ENCODE measurements around the gene FAM240B.

FAM240B gene

GRCh38 chr9:38668791-38669466 lies 51.0 kb downstream of the FAM240B start:
- DNase-seq (ENCODE audit: low read depth in 2 of 2), result no peak

- no peak for DNase-seq (ENCODE audit: low read depth in 2 of 2)
Measured at GRCh38 chr9:38662763-38663593, 57.0 kb downstream of the FAM240B start.

DNA sequence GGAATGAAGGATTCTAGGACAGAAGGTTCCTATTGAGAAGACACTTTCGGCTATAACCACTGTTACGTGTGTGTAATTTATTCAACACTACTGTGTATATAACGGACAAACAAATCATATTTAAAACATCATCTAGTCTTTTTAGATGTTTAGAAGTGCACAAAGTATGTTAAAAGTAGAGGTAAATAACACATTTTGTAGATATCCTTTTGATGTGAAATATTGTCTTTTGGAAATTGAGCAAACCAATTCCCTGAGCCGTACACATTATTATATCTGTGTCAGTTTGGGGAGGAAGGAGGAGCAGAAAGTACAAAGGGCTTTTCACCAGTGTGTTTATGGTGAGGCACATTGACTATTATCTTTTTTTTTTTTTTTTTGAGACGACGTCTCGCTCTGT lies 60.4 kb downstream of the FAM240B start:
- no peak for DNase-seq (ENCODE audit: low read depth in 2 of 2)

- no peak for DNase-seq (ENCODE audit: low read depth in 2 of 2)
Measured at GRCh38 chr9:38656896-38657295, 63.0 kb downstream of the FAM240B start.

DNA sequence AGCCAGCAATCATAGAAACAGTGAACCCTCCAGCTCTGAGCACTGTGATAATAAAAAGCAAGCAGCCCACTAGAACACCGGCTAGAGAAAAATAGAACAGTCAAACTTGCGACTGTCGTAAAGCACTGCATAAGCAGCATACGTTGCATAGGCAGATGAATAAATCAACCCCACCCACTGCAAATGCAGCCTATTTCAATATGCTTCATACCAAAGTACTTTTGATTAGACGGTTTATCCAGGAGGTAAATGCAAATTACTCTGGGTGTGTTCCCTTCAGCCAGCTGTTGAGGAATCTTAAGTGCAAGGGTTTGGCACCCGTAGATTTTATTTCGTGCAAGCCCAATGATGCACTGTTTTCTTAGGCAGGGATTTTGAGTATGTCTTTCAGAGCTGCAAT lies 67.4 kb downstream of the FAM240B start:
- no peak for DNase-seq (ENCODE audit: low read depth in 2 of 2)

DNA sequence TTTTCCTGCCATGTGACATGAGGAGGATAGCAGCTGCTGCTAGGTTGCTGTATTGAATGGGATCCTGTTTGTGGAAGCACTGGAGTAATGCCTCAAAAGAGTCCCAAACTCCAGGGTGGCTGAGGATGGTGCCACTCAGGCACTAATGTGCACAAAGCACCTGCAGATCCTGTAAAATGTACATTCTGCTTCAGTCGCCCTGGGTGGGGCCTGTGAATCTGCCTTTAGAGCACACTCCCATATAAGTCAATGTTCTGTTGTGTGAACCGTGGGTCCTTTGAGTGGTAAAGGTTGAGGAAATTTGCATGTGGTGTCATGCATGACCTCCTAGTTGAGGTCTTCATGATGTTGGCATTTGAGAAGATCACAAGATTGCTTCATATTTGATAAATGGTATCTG lies 67.9 kb downstream of the FAM240B start:
- no peak for DNase-seq (ENCODE audit: low read depth in 2 of 2)

DNA sequence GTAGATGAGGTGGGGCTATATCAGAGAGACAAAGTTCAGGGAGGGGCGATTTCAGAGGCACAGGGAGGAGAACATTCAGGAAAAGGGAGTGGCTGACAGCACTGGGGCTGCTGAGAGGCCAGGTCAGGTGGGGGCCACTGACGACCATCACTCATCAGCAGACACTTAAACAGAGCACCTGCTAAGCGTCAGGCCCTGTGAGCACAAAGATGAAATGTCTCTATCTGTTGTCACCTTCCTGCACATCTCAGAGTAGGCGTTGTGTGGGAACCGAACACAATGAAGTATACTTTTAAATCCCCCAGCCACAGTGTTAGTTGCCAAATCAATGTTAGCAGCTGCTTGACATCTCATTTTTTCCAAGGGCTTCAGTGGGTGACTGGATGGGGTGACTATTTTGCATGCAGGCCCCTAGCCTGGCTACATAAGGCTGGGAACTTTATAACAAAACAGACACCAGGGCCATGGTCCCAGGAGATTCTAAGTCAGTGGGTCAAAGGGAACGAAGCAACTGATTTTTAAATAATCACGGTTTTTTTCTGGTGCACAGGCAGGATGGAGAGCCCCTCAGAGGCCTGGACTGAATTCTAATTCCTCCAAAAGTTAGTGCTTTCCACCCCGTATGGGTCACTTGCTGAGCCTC lies 68.4 kb downstream of the FAM240B start:
- DNase-seq (ENCODE audit: low read depth in 2 of 2), result no peak

DNA sequence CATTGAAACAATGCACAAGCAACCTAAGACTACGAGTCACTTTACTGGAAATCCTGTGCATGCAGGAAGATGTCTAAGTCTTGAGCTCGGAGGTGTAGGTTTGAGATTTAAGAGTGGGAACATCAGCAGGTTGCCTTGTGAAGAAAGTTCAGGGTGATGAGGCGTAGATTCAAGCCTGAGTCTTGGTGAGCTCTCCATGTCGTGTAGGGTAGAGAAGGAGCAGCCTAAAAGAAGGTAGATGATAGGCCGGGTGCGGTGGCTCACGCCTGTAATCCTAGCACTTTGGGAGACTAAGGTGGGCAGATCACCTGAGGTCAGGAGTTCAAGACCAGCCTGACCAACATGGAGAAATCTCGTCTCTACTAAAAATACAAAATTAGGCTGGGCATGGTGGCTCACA lies 69.4 kb downstream of the FAM240B start:
- DNase-seq (ENCODE audit: low read depth in 2 of 2), result no peak

- DNase-seq (ENCODE audit: low read depth in 2 of 2), result no peak
Measured at GRCh38 chr9:38649731-38650363, 70.1 kb downstream of the FAM240B start.

- DNase-seq (ENCODE audit: low read depth in 2 of 2), result no peak
Measured at GRCh38 chr9:38644601-38645000, 75.3 kb downstream of the FAM240B start.
